Measurements from ENCODE around the gene FCAMR. TPM values are rescaled to one million over a fixed set of nuclear protein-coding genes. Genes with fewer than 3 reads are reported as not detected.

FCAMR gene
- total and polyA plus RNA-seq, 2 of the 4 experiments (the other 2 are of a cell fraction), result not detected

DNA sequence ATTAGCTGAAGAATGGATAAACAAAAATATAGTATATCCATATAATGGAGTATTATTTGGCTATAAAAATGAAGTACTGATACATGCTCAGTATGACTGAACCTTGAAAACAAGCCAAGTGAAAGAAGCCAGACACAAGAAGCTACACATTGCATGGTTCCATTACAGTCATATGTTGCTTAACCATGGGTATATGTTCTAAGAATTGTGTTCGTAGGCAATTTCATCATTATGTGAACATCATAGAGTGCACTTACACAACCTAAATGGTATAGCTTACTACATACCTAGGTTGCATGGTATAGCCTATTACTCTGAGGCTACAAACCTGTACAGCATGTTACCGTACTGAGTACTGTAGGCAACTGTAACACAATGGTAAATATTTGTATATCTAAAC, 28.6 kb upstream of the FCAMR start:
- Histone ChIP-seq H3K23ac (ENCODE audit: low read depth, low read length) (no peak overlapping the region), H2BK20ac (ENCODE audit: low read depth, low read length) (no peak overlapping the region), H4K5ac (ENCODE audit: low read depth, low read length) (no peak overlapping the region), H3K56ac (ENCODE audit: extremely low read depth, insufficient read depth, low read length) (no peak overlapping the region), H3K4me2 (ENCODE audit: low read depth, low read length) (no peak overlapping the region), H3K9me3 (ENCODE audit: control insufficient read depth, insufficient read depth, low read length) (no peaks in the 10 kb centered on the region), H3K27me3 (ENCODE audit: control insufficient read depth, insufficient read depth, low read length) (peaks cover 6% of the 10 kb centered on the region; the same call in 1 of the 2 replicates), H4K20me1 (ENCODE audit: insufficient read depth, low read length) (no peaks in the 10 kb centered on the region), H3K4ac (ENCODE audit: low read depth, low read length) (no peak overlapping the region), H2AK9ac (replicated peaks; ENCODE audit: low read depth, low read length, poor library complexity) (no peak overlapping the region), H4K8ac (ENCODE audit: low read depth in 2 of 2, low read length in 2 of 2) (no peak overlapping the region), H3K4me3 (ENCODE audit: insufficient read depth, low read depth, low read length) (no peak overlapping the region), H3K27ac (ENCODE audit: insufficient read depth, low read length) (no peak overlapping the region), H2BK120ac (ENCODE audit: low read depth, low read length) (no peak overlapping the region), H3K4me1 (ENCODE audit: control insufficient read depth, insufficient read depth, low read length) (no peaks in the 10 kb centered on the region), H3K9ac (ENCODE audit: low read depth, low read length) (no peak overlapping the region), H2BK5ac (ENCODE audit: low read depth, low read length, poor library complexity, severe bottlenecking) (no peak overlapping the region), H3K18ac (ENCODE audit: low read depth, low read length) (no peak overlapping the region), H4K91ac (ENCODE audit: insufficient read depth, low read depth, low read length) (no peak overlapping the region), H3K9me1 (ENCODE audit: insufficient read depth, low read length) (no peaks in the 10 kb centered on the region), H2AFZ (replicated peaks; ENCODE audit: low read length, poor library complexity) (no peak overlapping the region), H2AK5ac (ENCODE audit: low read depth, low read length) (no peak overlapping the region), H2BK15ac (ENCODE audit: low read depth, low read length) (no peak overlapping the region), H3K79me1 (ENCODE audit: low read depth in 1 of 2, low read length in 2 of 2) (no peaks in the 10 kb centered on the region), H3K14ac (replicated peaks; ENCODE audit: low read depth, low read length) (no peak overlapping the region), H3K36me3 (ENCODE audit: control insufficient read depth, insufficient read depth, low read length) (no peaks in the 10 kb centered on the region)
- in situ Hi-C loops (cut with MboI; ENCODE audit: low sequenced_read_pairs), result no loop called here
- POLR2A ChIA-PET (ENCODE audit: unreplicated experiment), result no interaction called here
- intact Hi-C loops (cut with micrococcal nuclease), result no loop called here
- DNase-seq, result no peak
- dilution Hi-C loops (cut with HindIII; ENCODE audit: low sequenced_read_pairs, unreplicated experiment), result no loop called here
- WGBS, 2 experiments (ENCODE audit: extremely low coverage in 2 of 2, insufficient read length in 1 of 2), result no CpG with 5 or more reads among the region's 2 CpGs
- TF ChIP-seq RFX5 (IDR thresholded peaks at IDR 0.05; ENCODE audit: low read depth, low read length), result no peak
- no peak for TF ChIP-seq MAFK (IDR thresholded peaks at IDR 0.05; ENCODE audit: low read depth, low read length)
- no peak for ATAC-seq (ENCODE audit: low read depth)
- CTCF ChIA-PET, result no interaction called here
- no TSS peak for BruUV-seq (replicated peaks)

Data from IMR-90 (cell line).